Body of pancreas (tissue), 4 donors: Measurements from ENCODE around the gene SORL1. TPM values are rescaled to one million over a fixed set of nuclear protein-coding genes. Genes with fewer than 3 reads are reported as not detected.

Experiments used
- ATAC-seq: fragments of 150-250 bp; one replicate; pipeline ENCODE4 v1.9.1; 2016
- DNase-seq, 4 donors: peaks; one replicate each; pipeline ENCODE4 v3.0.0-alpha.2; 2019
- H3K27ac ChIP-seq, 4 donors: fragments of 200-600 bp; sonication (generic); 1 replicate in 3 of 4; 2 replicates in 1 of 4; pipeline versions ENCODE4 v1.5.1 to v1.6.1; 2016 to 2019; ENCODE audit warnings: mild to moderate bottlenecking in 1 of 4, mixed read lengths in 1 of 4, moderate library complexity in 1 of 4
- H3K27me3 ChIP-seq, 2 donors: fragments of 200-600 bp; sonication (generic); one replicate each; pipeline ENCODE4 v1.6.0; 2016; ENCODE audit warnings: mild to moderate bottlenecking in 1 of 2
- H3K36me3 ChIP-seq, 2 donors: fragments of 200-600 bp; sonication (generic); replicated peaks in 1 of 2; 2 replicates each; pipeline ENCODE4 v1.5.1; 2016; ENCODE audit warnings: low read depth in 2 of 2; ENCODE audit not compliant: insufficient read depth in 1 of 2
- H3K4me1 ChIP-seq: fragments of 200-600 bp; sonication (generic); one replicate; pipeline ENCODE4 v1.6.0; 2016
- H3K4me3 ChIP-seq, 2 donors: fragments of 200-600 bp; sonication (generic); 1 replicate in 1 of 2; 2 replicates in 1 of 2; pipeline ENCODE4 v1.5.1; 2016 to 2019
- H3K9me3 ChIP-seq, 3 donors: fragments of 200-600 bp; sonication (generic); 1 replicate in 2 of 3; 2 replicates in 1 of 3; pipeline ENCODE4 v1.5.1; 2016
- CTCF ChIP-seq, 7 experiments: fragments of 450-650 bp in 4 of 7; fragments of 200-600 bp in 3 of 7; sonication (generic) in 3 of 7; IDR thresholded peaks; one replicate each; pipeline ENCODE4 v1.5.1; 2016 to 2019; ENCODE audit warnings: antibody characterized with exemption in 7 of 7
- POLR2A ChIP-seq, 3 donors: fragments of 450-650 bp; IDR thresholded peaks; one replicate each; pipeline ENCODE4 v1.6.1; 2016; ENCODE audit warnings: antibody characterized with exemption in 3 of 3, mild to moderate bottlenecking in 2 of 3
- WGBS, 2 donors: methylation state at CpG; one replicate each; pipeline ENCODE4 v1.1.5; 2017; 5-methylcytosine and 5-hydroxymethylcytosine counted together
- intact Hi-C: fragments of 100-400 bp; cut with DNase I; formaldehyde crosslinking; loops from one replicate; pipeline ENCODE4 v1.15.1; 2023
- total RNA-seq, 2 donors: library from RNA; depleted of rRNA; stranded (reverse); fragments of >200 nt; gene quantifications; one replicate each; pipeline ENCODE4 v1.1.0, GENCODE V29; 2016

SORL1 gene
- total RNA-seq, 2 donors from 2014 or later = 25.1 to 26.5 TPM

DNA sequence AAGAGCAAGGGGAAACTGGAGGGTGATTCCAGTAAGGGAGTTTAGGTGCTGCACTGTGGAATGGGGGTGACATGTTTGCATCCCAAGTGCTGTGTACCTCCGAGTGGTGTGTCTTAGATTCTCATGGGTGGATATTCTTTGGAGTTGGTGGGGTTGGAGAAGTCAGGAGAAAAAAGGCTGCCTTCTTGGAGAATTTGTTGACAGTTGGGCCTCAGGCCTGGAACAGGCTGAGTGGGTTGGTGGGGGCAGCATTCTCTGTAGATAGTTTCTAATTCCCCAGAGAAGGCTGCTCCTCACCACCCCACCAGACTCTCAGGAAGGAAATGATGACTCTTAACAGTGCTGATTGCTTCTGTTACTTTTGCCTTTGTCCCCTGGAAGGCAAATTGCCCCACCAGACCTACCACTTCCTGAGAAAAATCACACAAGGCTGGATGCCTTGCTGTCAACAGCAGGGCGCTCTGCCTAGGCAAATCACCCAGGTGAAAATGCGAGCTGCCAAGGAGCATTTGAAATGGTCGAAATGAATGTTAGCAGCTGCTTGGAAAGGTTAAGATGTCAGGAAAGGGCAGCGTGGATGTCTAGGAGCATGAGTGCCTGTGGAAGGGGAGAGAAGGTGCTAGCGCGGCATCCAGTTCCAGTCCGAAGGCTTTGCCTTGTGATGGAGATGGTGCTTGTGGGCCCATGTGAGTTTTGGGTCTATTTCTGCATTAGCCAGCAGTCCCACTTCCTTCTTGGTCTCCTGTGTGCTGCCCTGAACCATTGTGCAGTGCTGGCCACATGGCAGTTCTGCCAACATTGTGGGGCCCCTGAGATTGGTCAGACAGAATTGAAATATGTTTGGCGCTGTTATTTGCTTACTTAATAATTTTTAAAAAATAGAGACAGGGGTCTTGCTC, 30.4 kb downstream of the SORL1 start:
- WGBS, 2 donors = 72 to 73% methylated on average over 9 of the region's 9 CpGs
- no peak overlapping the region for H3K4me3 ChIP-seq
- H3K4me1 ChIP-seq = peaks cover 13% of the 10 kb centered on the region
- no peaks in the 10 kb centered on the region for H3K27me3 ChIP-seq
- no peaks in the 10 kb centered on the region for H3K9me3 ChIP-seq
- DNase-seq = peak in 1 of 4 donors; percentile 23
- no peak for TF ChIP-seq POLR2A (IDR thresholded peaks at IDR 0.05)
- no peak for TF ChIP-seq CTCF (IDR thresholded peaks at IDR 0.05)
- intact Hi-C loops = no loop called here
- peak overlapping the region in 1 of 4 donors; percentile 5 for H3K27ac ChIP-seq
- ATAC-seq = no peak
- H3K36me3 ChIP-seq = no peaks in the 10 kb centered on the region

DNA sequence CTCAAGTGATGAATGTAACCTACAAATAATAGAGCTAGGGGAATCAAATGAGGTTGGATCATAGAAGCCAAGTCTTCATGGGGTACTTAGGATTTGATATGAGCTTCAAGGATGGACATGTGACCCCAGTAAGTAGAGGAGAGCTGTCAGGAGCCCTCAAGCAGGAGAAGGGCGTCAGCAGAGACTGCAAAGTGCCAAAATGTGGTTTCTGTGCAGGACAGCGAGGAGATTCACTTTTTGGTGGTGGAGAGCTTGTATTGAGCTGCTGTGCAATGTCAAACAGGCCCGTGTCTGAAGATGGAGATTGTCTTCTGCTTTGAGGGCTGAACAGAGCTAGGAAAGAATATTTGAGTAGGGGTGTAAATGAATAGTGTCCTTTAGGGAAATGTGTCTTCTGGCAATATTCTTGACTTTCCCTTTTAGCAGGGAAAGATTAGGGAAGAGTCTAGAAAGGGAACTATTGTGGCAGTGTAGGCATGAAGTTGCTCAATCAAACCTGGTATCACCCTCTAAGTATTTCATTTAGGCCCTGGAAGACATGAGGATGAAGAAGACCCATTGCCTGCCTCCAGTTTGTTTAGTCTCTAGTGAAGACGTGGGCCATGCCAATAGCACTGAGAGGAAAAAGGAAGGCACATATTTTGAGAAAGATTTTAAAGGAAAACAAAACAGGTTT, 31.8 kb downstream of the SORL1 start:
- DNase-seq (no peak), ATAC-seq (no peak)
- intact Hi-C loops = no loop called here
- Histone ChIP-seq H3K27ac (no peak overlapping the region), H3K4me1 (peaks cover 2% of the 10 kb centered on the region), H3K27me3 (no peaks in the 10 kb centered on the region), H3K4me3 (no peak overlapping the region), H3K9me3 (no peaks in the 10 kb centered on the region), H3K36me3 (no peaks in the 10 kb centered on the region)
- TF ChIP-seq POLR2A (IDR thresholded peaks at IDR 0.05) (no peak), CTCF (IDR thresholded peaks at IDR 0.05) (no peak)
- WGBS, 2 donors = 64 to 68% methylated on average over 4 of the region's 4 CpGs

DNA sequence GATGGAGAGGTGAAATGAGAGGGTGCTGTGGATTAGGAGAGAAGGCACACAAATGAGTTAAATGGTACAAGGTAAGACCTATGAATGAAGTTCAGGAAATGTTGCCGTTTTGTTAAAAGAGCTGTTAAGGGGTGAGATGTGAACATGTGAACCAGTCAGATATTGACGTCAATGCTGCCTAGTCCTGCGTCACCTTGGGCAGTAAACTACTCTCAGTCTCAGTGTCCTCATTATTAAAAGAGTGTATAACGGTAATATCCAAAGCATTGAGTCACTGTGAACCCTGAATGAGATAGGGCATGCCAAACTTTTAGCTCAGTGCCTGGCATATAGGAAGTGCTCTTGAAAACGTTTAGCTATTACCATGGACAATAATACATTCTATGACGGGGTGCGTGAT, 33.1 kb downstream of the SORL1 start:
- WGBS, 2 donors = 72 to 73% methylated on average over 7 of the region's 7 CpGs
- H3K36me3 ChIP-seq = no peaks in the 10 kb centered on the region
- TF ChIP-seq POLR2A (IDR thresholded peaks at IDR 0.05) (no peak), CTCF (IDR thresholded peaks at IDR 0.05) (no peak)
- ATAC-seq (no peak), DNase-seq (no peak)
- no peaks in the 10 kb centered on the region for H3K4me1 ChIP-seq
- no peaks in the 10 kb centered on the region for H3K9me3 ChIP-seq
- intact Hi-C loops = no loop called here
- no peak overlapping the region for H3K27ac ChIP-seq
- H3K4me3 ChIP-seq = no peak overlapping the region
- H3K27me3 ChIP-seq = no peaks in the 10 kb centered on the region

DNA sequence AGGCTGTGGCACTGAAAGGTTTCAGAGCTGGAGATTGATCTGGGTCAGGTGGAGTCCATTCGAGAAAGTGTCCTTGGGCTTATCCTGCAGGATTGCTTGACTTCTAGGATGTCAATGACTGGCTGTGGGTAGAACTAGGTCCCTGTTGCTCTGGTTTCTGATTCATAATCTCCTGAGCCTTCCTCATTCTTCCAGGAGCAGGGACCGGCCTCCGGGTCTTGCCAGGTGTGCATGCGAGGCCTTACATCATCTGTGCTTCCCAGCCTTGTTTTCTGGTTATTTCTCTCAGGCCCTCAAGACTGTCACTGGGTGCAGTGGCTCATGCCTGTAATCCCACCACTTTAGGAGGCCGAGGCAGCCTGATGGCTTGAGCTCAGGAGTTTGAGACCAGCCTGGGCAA, 33.9 kb downstream of the SORL1 start:
- Histone ChIP-seq H3K27ac (no peak overlapping the region), H3K4me3 (no peak overlapping the region), H3K4me1 (no peaks in the 10 kb centered on the region), H3K27me3 (no peaks in the 10 kb centered on the region), H3K36me3 (no peaks in the 10 kb centered on the region), H3K9me3 (no peaks in the 10 kb centered on the region)
- ATAC-seq = no peak
- no peak for DNase-seq
- intact Hi-C loops = no loop called here
- TF ChIP-seq CTCF (IDR thresholded peaks at IDR 0.05) (no peak), POLR2A (IDR thresholded peaks at IDR 0.05) (no peak)
- WGBS, 2 donors = 81 to 83% methylated on average over 5 of the region's 5 CpGs
